GM12878 (cell line): ENCODE data around the gene PAPPA. TPM values are rescaled to one million over a fixed set of nuclear protein-coding genes. Genes with fewer than 3 reads are reported as not detected.

Experiments used
- ATAC-seq: fragments of 200-7000 bp; cut with Tn5 transposase; 3 replicates; pipeline ENCODE4 v1.9.1; 2020; ENCODE audit warnings: mild to moderate bottlenecking, moderate library complexity
- BruUV-seq: library from RNA; stranded (reverse); fragments of 400-500 nt; replicated peaks from 2 replicates; lab custom pipeline; 2021; lab: Mats Ljungman, UMichigan
- CTCF ChIA-PET: fragments of 300-600 bp; sonication (Branson Sonifier 250); formaldehyde crosslinking; extraction: SDS; loops from one replicate; lab custom pipeline; 2021; ENCODE audit warnings: inconsistent platforms; lab: Yijun Ruan, JAX
- POLR2A ChIA-PET: fragments of 350-600 bp; formaldehyde crosslinking; extraction: SDS; loops from one replicate; lab custom pipeline; 2021; ENCODE audit warnings: inconsistent platforms; lab: Charles Lee
- RAD21 ChIA-PET: fragments of 300-600 bp; sonication (Branson Sonifier 250); formaldehyde crosslinking; loops from one replicate; lab custom pipeline; 2023; ENCODE audit warnings: antibody characterized with exemption; ENCODE audit not compliant: unreplicated experiment; lab: Charles Lee
- SMC1A ChIA-PET: fragments of 300-600 bp; sonication (Branson Sonifier 250); formaldehyde crosslinking; loops from one replicate; lab custom pipeline; 2023; ENCODE audit not compliant: unreplicated experiment, uncharacterized antibody; lab: Charles Lee
- DNase-seq: peaks from one replicate; pipeline ENCODE4 v3.0.0-alpha.2; 2011; ENCODE audit warnings: low read depth, low spot score
- FAIRE-seq: peaks from 3 replicates; lab custom pipeline; 2011; peaks lifted over from hg19 to GRCh38; lab: Jason Lieb, UNC
- H2AFZ ChIP-seq: 2 replicates; pipeline ENCODE4 v1.6.0; 2011; ENCODE audit warnings: low read depth, low read length, control low read depth; ENCODE audit not compliant: control insufficient read depth
- H3K27ac ChIP-seq: 2 replicates; pipeline ENCODE4 v1.5.1; 2011; ENCODE audit warnings: control low read depth; ENCODE audit not compliant: control insufficient read depth, insufficient read depth
- H3K27me3 ChIP-seq, 2 experiments: replicated peaks in 1 of 2; 2 replicates each; pipeline versions ENCODE4 v1.6.0 to v1.6.1; 2011; ENCODE audit warnings: low read length in 1 of 2; ENCODE audit not compliant: control insufficient read depth in 2 of 2, insufficient read depth in 2 of 2
- H3K36me3 ChIP-seq, 2 experiments: 2 replicates each; pipeline ENCODE4 v1.5.1; 2011; ENCODE audit warnings: low read length in 1 of 2; ENCODE audit not compliant: control insufficient read depth in 2 of 2, insufficient read depth in 2 of 2
- H3K4me1 ChIP-seq: 2 replicates; pipeline ENCODE4 v1.6.1; 2011; ENCODE audit warnings: mild to moderate bottlenecking, low read length, moderate library complexity, mixed read lengths; ENCODE audit not compliant: control insufficient read depth, insufficient read depth
- H3K4me2 ChIP-seq: 2 replicates; pipeline ENCODE4 v1.6.0; 2011; ENCODE audit warnings: control low read depth; ENCODE audit not compliant: control insufficient read depth, insufficient read depth
- H3K4me3 ChIP-seq: fragments of 200-600 bp; sonication (generic); 2 replicates; pipeline ENCODE4 v1.5.1; 2016
- H3K79me2 ChIP-seq: 2 replicates; pipeline ENCODE4 v1.6.0; 2011; ENCODE audit warnings: low read length; ENCODE audit not compliant: control insufficient read depth, insufficient read depth
- H3K9ac ChIP-seq: 2 replicates; pipeline ENCODE4 v1.8.0; 2011; ENCODE audit warnings: low read length, control low read depth, mixed read lengths; ENCODE audit not compliant: control insufficient read depth, insufficient read depth
- H3K9me3 ChIP-seq: replicated peaks from 3 replicates; pipeline ENCODE4 v1.5.1; 2011; ENCODE audit warnings: mild to moderate bottlenecking, low read length; ENCODE audit not compliant: control insufficient read depth, insufficient read depth
- H4K20me1 ChIP-seq: 2 replicates; pipeline ENCODE4 v1.6.0; 2011; ENCODE audit not compliant: control insufficient read depth, insufficient read depth
- BCLAF1 ChIP-seq: fragments of 450-650 bp; IDR thresholded peaks from 2 replicates; pipeline ENCODE4 v1.6.1; 2017; ENCODE audit warnings: antibody characterized with exemption, mild to moderate bottlenecking, moderate library complexity
- BHLHE40 ChIP-seq, 2 experiments: fragments of 450-650 bp in 1 of 2; IDR thresholded peaks; 2 replicates each; pipeline ENCODE4 v1.6.1; 2011 to 2017; ENCODE audit warnings: low read depth in 2 of 2, borderline replicate concordance in 1 of 2, improper control_type of control experiment in 1 of 2, low read length in 1 of 2, mild to moderate bottlenecking in 1 of 2
- GATAD2B ChIP-seq: fragments of 450-650 bp; conservative IDR thresholded peaks from 2 replicates; pipeline ENCODE4 v1.6.1; 2017; ENCODE audit warnings: low read depth, mild to moderate bottlenecking, moderate library complexity
- KLF5 ChIP-seq: fragments of 450-650 bp; IDR thresholded peaks from 2 replicates; pipeline ENCODE4 v1.6.1; 2014; ENCODE audit warnings: mild to moderate bottlenecking; ENCODE audit not compliant: partially characterized antibody
- MTA2 ChIP-seq: fragments of 450-650 bp; IDR thresholded peaks from 2 replicates; pipeline ENCODE4 v1.6.1; 2016; ENCODE audit warnings: low read depth, mild to moderate bottlenecking, moderate library complexity
- MTA3 ChIP-seq: IDR thresholded peaks from 2 replicates; pipeline ENCODE4 v1.6.1; 2012; ENCODE audit warnings: low read length, inconsistent platforms, borderline replicate concordance
- MXI1 ChIP-seq: fragments of 150-350 bp; IDR thresholded peaks from 2 replicates; pipeline ENCODE4 v1.6.1; 2011; ENCODE audit warnings: low read depth, mild to moderate bottlenecking, inconsistent platforms, low read length, improper control_type of control experiment
- NFIC ChIP-seq: IDR thresholded peaks from 2 replicates; pipeline ENCODE4 v1.6.1; 2012; ENCODE audit warnings: low read depth, mild to moderate bottlenecking, inconsistent platforms, low read length, moderate library complexity
- NR2C2 ChIP-seq: IDR thresholded peaks from 2 replicates; pipeline ENCODE4 v1.6.1; 2011; ENCODE audit warnings: borderline replicate concordance, low read depth; ENCODE audit not compliant: control insufficient read depth, insufficient read length
- POLR2AphosphoS5 ChIP-seq: IDR thresholded peaks from 2 replicates; pipeline ENCODE4 v1.6.1; 2011; ENCODE audit warnings: mild to moderate bottlenecking, low read length, inconsistent platforms
- RCOR1 ChIP-seq: conservative IDR thresholded peaks from 2 replicates; pipeline ENCODE4 v1.6.1; 2012; ENCODE audit warnings: low read depth, low read length, improper control_type of control experiment
- RUNX3 ChIP-seq: IDR thresholded peaks from 2 replicates; pipeline ENCODE4 v1.6.1; 2012; ENCODE audit warnings: low read length, inconsistent platforms
- SREBF1 ChIP-seq: IDR thresholded peaks from 2 replicates; pipeline ENCODE4 v1.6.1; 2012; ENCODE audit warnings: mild to moderate bottlenecking, low read length
- SREBF2 ChIP-seq: IDR thresholded peaks from 2 replicates; pipeline ENCODE4 v1.6.1; 2012; ENCODE audit warnings: mild to moderate bottlenecking, low read length
- ZNF592 ChIP-seq: fragments of 450-650 bp; IDR thresholded peaks from 2 replicates; pipeline ENCODE4 v1.6.1; 2017; ENCODE audit warnings: mild to moderate bottlenecking, moderate library complexity
- WGBS: methylation state at CpG from one replicate; pipeline ENCODE4 v1.1.6; 2016; ENCODE audit warnings: low lambda C conversion rate; ENCODE audit not compliant: insufficient replicate concordance, insufficient coverage; ENCODE audit errors: missing lambda C conversion rate; 5-methylcytosine and 5-hydroxymethylcytosine counted together
- in situ Hi-C: fragments of 300-500 bp; cut with MboI; formaldehyde crosslinking; loops from 9 replicates; pipeline ENCODE4 v1.14.3; 2018; ENCODE audit warnings: mixed read lengths
- intact Hi-C: fragments of 100-400 bp; cut with micrococcal nuclease; formaldehyde crosslinking; loops from one replicate; pipeline ENCODE4 v1.14.2; 2022; ENCODE audit not compliant: unreplicated experiment
- polyA plus RNA-seq, 11 experiments: library from polyadenylated mRNA; depleted of rRNA in 4 of 11; unstranded in 6 of 11; stranded (reverse) in 5 of 11; fragments of >200 nt; fragmentation: Nextera tagmentation in 4 of 11; fragmentation: Illumina TruSeq in 1 of 11; extraction: Ambion mirVana in 4 of 11; extraction: Trizol in 1 of 11; gene quantifications; 1 replicate in 1 of 11; 2 replicates in 10 of 11; pipeline versions ENCODE4 v1.2.1 to v1.2.3, GENCODE V29; 2011 to 2016; ENCODE audit warnings: inconsistent platforms in 2 of 11, missing spikeins in 2 of 11, low read depth in 1 of 11
- total RNA-seq, 4 experiments: library from RNA; depleted of rRNA in 3 of 4; stranded (reverse); fragments of >200 nt in 3 of 4; fragmentation: Illumina TruSeq in 1 of 4; extraction: Trizol in 1 of 4; gene quantifications; 2 replicates each; pipeline versions ENCODE4 v1.2.1 to v1.2.3, GENCODE V29; 2013 to 2021
- TF ChIP-seq, protein P1 (sequence below): fragments of 450-650 bp; IDR thresholded peaks from 2 replicates; pipeline ENCODE4 v1.6.1; 2017; ENCODE audit warnings: low read depth, mild to moderate bottlenecking, moderate library complexity

PAPPA gene
- total and polyA plus RNA-seq, 10 of the 15 experiments (the other 5 are each of a cell fraction or from before 2014, with no cell fraction given) = under 0.01 to 0.19 (median 0.02) TPM; not detected in 4

GRCh38 chr9:116383133-116383532 is 229.5 kb downstream of the PAPPA start (continued):
- TF ChIP-seq SREBF1 (no peak), RCOR1 (no peak), MTA2 (no peak), SREBF2 (no peak)

GRCh38 chr9:116383936-116384335 is 230.3 kb downstream of the PAPPA start:
- H3K27ac ChIP-seq = no peak overlapping the region
- TF ChIP-seq GATAD2B (no peak), NR2C2 (no peak), KLF5 (no peak), BHLHE40 (IDR thresholded peaks at IDR 0.05; ENCODE audit: borderline replicate concordance in 1 of 2, low read depth in 2 of 2, low read length in 1 of 2) (no peak), MTA3 (no peak), BCLAF1 (no peak), ZNF592 (no peak), POLR2AphosphoS5 (no peak), NFIC (no peak), RUNX3 (no peak), MXI1 (no peak)
- TF ChIP-seq, protein P1, sequence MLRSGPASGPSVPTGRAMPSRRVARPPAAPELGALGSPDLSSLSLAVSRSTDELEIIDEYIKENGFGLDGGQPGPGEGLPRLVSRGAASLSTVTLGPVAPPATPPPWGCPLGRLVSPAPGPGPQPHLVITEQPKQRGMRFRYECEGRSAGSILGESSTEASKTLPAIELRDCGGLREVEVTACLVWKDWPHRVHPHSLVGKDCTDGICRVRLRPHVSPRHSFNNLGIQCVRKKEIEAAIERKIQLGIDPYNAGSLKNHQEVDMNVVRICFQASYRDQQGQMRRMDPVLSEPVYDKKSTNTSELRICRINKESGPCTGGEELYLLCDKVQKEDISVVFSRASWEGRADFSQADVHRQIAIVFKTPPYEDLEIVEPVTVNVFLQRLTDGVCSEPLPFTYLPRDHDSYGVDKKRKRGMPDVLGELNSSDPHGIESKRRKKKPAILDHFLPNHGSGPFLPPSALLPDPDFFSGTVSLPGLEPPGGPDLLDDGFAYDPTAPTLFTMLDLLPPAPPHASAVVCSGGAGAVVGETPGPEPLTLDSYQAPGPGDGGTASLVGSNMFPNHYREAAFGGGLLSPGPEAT = no peak

More at GRCh38 chr9:116383936-116384335, 230.3 kb downstream of the PAPPA start:
- ChIA-PET POLR2A (no interaction called here), RAD21 (no interaction called here), CTCF (no interaction called here), SMC1A (no interaction called here)
- no TSS peak for BruUV-seq
- DNase-seq = no peak
- in situ Hi-C loops (no loop called here), intact Hi-C loops (no loop called here)
- Histone ChIP-seq H3K27me3 (no peaks in the 10 kb centered on the region), H3K9me3 (no peaks in the 10 kb centered on the region), H3K4me2 (no peak overlapping the region), H3K36me3 (no peaks in the 10 kb centered on the region), H3K79me2 (no peaks in the 10 kb centered on the region), H3K4me1 (no peaks in the 10 kb centered on the region), H2AFZ (no peak overlapping the region), H3K4me3 (no peak overlapping the region), H4K20me1 (no peaks in the 10 kb centered on the region), H3K9ac (no peak overlapping the region)
- WGBS = 58% methylated on average over 4 of the region's 4 CpGs
- no peak for ATAC-seq
- FAIRE-seq = no peak
